A549 (cell line): ENCODE measurements around the gene PRTG. TPM values are rescaled to one million over a fixed set of nuclear protein-coding genes. Genes with fewer than 3 reads are reported as not detected.
A peak's percentile ranks its signal among the peaks of the same experiment; 100 is the strongest.

Experiments
- ATAC-seq, 2 experiments: fragments of 200-7000 bp in 1 of 2; fragments of >200 bp in 1 of 2; cut with Nextera tagmentation in 1 of 2; cut with Tn5 transposase in 1 of 2; 3 replicates each; pipeline versions ENCODE4 v1.8.0 to v1.9.1; 2018 to 2020; ENCODE audit warnings: mild to moderate bottlenecking in 1 of 2, moderate library complexity in 1 of 2
- CTCF ChIA-PET: fragments of 300-600 bp; sonication (Branson Sonifier 250); formaldehyde crosslinking; extraction: SDS; loops from one replicate; lab custom pipeline; 2021; ENCODE audit warnings: antibody characterized with exemption, inconsistent platforms; lab: Yijun Ruan, JAX
- POLR2A ChIA-PET: fragments of 350-600 bp; formaldehyde crosslinking; extraction: SDS; loops from one replicate; lab custom pipeline; 2021; ENCODE audit warnings: antibody characterized with exemption, inconsistent platforms; lab: Yijun Ruan, JAX
- DNase-seq, 2 experiments: peaks; one replicate each; pipeline versions ENCODE4 v3.0.0 to v3.0.0-alpha.2; 2011 to 2016; ENCODE audit warnings: low read depth in 1 of 2, low spot score in 1 of 2
- FAIRE-seq: peaks from 2 replicates; lab custom pipeline; 2011; peaks lifted over from hg19 to GRCh38; lab: Jason Lieb, UNC
- H3K27ac ChIP-seq, 2 experiments: fragments of >200 bp; sonication (Bioruptor Twin); formaldehyde crosslinking; 3 replicates each; pipeline ENCODE4 v1.5.1; 2016 to 2017
- H3K4me1 ChIP-seq: fragments of >200 bp; sonication (Bioruptor Twin); formaldehyde crosslinking; 3 replicates; pipeline ENCODE4 v1.6.1; 2016
- H3K4me2 ChIP-seq: fragments of >200 bp; sonication (Bioruptor Twin); formaldehyde crosslinking; 3 replicates; pipeline ENCODE4 v1.6.1; 2016
- H3K4me3 ChIP-seq: fragments of >200 bp; sonication (Bioruptor Twin); formaldehyde crosslinking; 3 replicates; pipeline ENCODE4 v1.5.1; 2016
- H3K9me3 ChIP-seq: fragments of >200 bp; sonication (Bioruptor Twin); formaldehyde crosslinking; 3 replicates; pipeline ENCODE4 v1.6.1; 2016
- CHD2 ChIP-seq: fragments of 150-350 bp; IDR thresholded peaks from 2 replicates; pipeline ENCODE4 v1.6.1; 2014; ENCODE audit warnings: low read length; ENCODE audit not compliant: partially characterized antibody
- CTCF ChIP-seq: fragments of >200 bp; sonication (Bioruptor Twin); formaldehyde crosslinking; IDR thresholded peaks from 3 replicates; pipeline ENCODE4 v1.5.1; 2016
- EHF ChIP-seq: fragments of 250-450 bp; sonication (Bioruptor Pico); IDR thresholded peaks from 2 replicates; pipeline ENCODE4 v1.5.0; 2020; ENCODE audit warnings: mild to moderate bottlenecking
- FOSB ChIP-seq: fragments of 250-450 bp; sonication (Bioruptor Pico); IDR thresholded peaks from 2 replicates; pipeline ENCODE4 v1.5.0; 2020; ENCODE audit warnings: mild to moderate bottlenecking, moderate library complexity
- HOXB5 ChIP-seq: fragments of 250-450 bp; sonication (Bioruptor Pico); IDR thresholded peaks from 2 replicates; pipeline ENCODE4 v1.5.0; 2020; ENCODE audit warnings: mild to moderate bottlenecking, moderate library complexity
- KDM1A ChIP-seq: fragments of 200-600 bp; sonication (generic); IDR thresholded peaks from 2 replicates; pipeline ENCODE4 v1.6.1; 2016; ENCODE audit warnings: low read depth, mild to moderate bottlenecking
- MAFK ChIP-seq: fragments of 450-650 bp; IDR thresholded peaks from 2 replicates; pipeline ENCODE4 v1.6.1; 2014; ENCODE audit not compliant: partially characterized antibody
- PBX3 ChIP-seq: IDR thresholded peaks from 2 replicates; pipeline ENCODE4 v1.6.1; 2012
- POLR2AphosphoS2 ChIP-seq: conservative IDR thresholded peaks from 2 replicates; pipeline ENCODE4 v1.6.1; 2012; ENCODE audit warnings: low read length, improper control_type of control experiment, inconsistent platforms
- WGBS: methylation state at CpG from one replicate; pipeline ENCODE4 v1.1.6; 2017; ENCODE audit errors: missing lambda C conversion rate; 5-methylcytosine and 5-hydroxymethylcytosine counted together
- polyA plus RNA-seq, 4 experiments: library from polyadenylated mRNA; depleted of rRNA in 3 of 4; stranded (reverse); fragments of >200 nt; fragmentation: RNase III in 1 of 4; extraction: RNeasy Plus Mini Kit Qiagen cat#74134 plus additional on column Dnase treatment in 1 of 4; gene quantifications; 2 replicates in 3 of 4; 3 replicates in 1 of 4; pipeline ENCODE4 v1.2.3, GENCODE V29; 2011 to 2017
- TF ChIP-seq, protein P1 (sequence below): fragments of 250-450 bp; sonication (Bioruptor Pico); IDR thresholded peaks from 2 replicates; pipeline ENCODE4 v1.5.0; 2021; ENCODE audit warnings: mild to moderate bottlenecking, moderate library complexity, borderline replicate concordance
- TF ChIP-seq, protein P2 (sequence below): fragments of >200 bp; sonication (Bioruptor Twin); formaldehyde crosslinking; IDR thresholded peaks from 3 replicates; pipeline ENCODE4 v1.6.1; 2016
- TF ChIP-seq, protein P3 (sequence below): fragments of 150-350 bp; IDR thresholded peaks from 2 replicates; pipeline ENCODE4 v1.6.1; 2014; ENCODE audit warnings: low read depth, mild to moderate bottlenecking, low read length

The PRTG gene
- polyA plus RNA-seq, 2 of the 4 experiments (the other 2 are of a cell fraction), result 5.5 to 10.7 TPM

- no peak for ATAC-seq
- ChIA-PET CTCF (interaction anchor here (1.0 to 1.8 kb wide), 5 partner anchors 10 to 134 kb away, joined by 3 to 10 read pairs (median 4); no protein-coding TSS in a partner anchor), POLR2A (no interaction called here)
- 60% methylated on average over 3 of the region's 3 CpGs for WGBS
- TF ChIP-seq, protein P1, sequence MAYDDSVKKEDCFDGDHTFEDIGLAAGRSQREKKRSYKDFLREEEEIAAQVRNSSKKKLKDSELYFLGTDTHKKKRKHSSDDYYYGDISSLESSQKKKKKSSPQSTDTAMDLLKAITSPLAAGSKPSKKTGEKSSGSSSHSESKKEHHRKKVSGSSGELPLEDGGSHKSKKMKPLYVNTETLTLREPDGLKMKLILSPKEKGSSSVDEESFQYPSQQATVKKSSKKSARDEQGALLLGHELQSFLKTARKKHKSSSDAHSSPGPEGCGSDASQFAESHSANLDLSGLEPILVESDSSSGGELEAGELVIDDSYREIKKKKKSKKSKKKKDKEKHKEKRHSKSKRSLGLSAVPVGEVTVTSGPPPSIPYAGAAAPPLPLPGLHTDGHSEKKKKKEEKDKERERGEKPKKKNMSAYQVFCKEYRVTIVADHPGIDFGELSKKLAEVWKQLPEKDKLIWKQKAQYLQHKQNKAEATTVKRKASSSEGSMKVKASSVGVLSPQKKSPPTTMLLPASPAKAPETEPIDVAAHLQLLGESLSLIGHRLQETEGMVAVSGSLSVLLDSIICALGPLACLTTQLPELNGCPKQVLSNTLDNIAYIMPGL (CRISPR knock-in tag), result no peak
- TF ChIP-seq HOXB5 (CRISPR knock-in tag) (no peak), FOSB (CRISPR knock-in tag) (no peak), CTCF (no peak)
- FAIRE-seq, result no peak
- no peak for DNase-seq
- Histone ChIP-seq H3K4me1 (no peaks in the 10 kb centered on the region), H3K27ac (no peak overlapping the region), H3K4me3 (no peak overlapping the region), H3K9me3 (peaks cover 3% of the 10 kb centered on the region; the same call in 1 of the 3 replicates), H3K4me2 (no peak overlapping the region)
These were observed 39.9 kb upstream of the PRTG start for GRCh38 chr15:55782901-55783300.

GRCh38 chr15:55780292-55780691 lies 37.3 kb upstream of the PRTG start:
- no peak overlapping the region for H3K27ac ChIP-seq
- ChIA-PET POLR2A (no interaction called here), CTCF (interaction anchor here (0.6 to 1.2 kb wide), 2 partner anchors 27 to 100 kb away, joined by 4 read pairs; no protein-coding TSS in a partner anchor)
- no peak for DNase-seq
- no peak for TF ChIP-seq CHD2
- TF ChIP-seq KDM1A, result no peak
- TF ChIP-seq, protein P2, sequence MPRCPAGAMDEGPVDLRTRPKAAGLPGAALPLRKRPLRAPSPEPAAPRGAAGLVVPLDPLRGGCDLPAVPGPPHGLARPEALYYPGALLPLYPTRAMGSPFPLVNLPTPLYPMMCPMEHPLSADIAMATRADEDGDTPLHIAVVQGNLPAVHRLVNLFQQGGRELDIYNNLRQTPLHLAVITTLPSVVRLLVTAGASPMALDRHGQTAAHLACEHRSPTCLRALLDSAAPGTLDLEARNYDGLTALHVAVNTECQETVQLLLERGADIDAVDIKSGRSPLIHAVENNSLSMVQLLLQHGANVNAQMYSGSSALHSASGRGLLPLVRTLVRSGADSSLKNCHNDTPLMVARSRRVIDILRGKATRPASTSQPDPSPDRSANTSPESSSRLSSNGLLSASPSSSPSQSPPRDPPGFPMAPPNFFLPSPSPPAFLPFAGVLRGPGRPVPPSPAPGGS, result no peak
- no peak for TF ChIP-seq PBX3
- TF ChIP-seq EHF, result no peak
- TF ChIP-seq POLR2AphosphoS2, result no peak
- peaks cover 3% of the 10 kb centered on the region; the same call in 1 of the 3 replicates for H3K9me3 ChIP-seq
- H3K4me2 ChIP-seq, result no peak overlapping the region
- no peaks in the 10 kb centered on the region for H3K4me1 ChIP-seq
- ATAC-seq, result no peak
- 13% methylated on average over 2 of the region's 2 CpGs for WGBS
- no peak for FAIRE-seq
- no peak overlapping the region for H3K4me3 ChIP-seq

DNA sequence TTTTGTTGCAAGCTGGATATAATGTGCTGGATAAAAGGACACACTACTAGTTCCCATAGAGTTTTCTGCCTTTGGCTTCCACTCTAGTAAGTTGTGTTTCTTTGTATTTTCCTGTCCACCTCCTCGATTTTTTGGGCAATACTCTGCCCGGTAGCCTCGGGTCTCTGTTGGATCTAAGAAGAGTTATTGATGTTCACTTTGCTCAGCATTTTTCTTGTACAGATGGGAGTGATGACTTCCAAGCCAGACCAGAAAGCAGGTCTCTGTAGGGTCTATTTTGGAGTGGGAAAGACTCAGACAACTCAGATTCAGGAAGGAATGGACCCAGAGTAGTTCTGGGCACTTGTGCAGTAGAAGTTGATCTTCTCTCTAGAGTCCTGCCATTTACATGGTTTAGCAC lies 36.0 kb upstream of the PRTG start:
- ATAC-seq (no peak), FAIRE-seq (no peak), DNase-seq (no peak)
- H3K9me3 ChIP-seq, result peaks cover 3% of the 10 kb centered on the region; the same call in 1 of the 3 replicates
- no peak overlapping the region for H3K4me3 ChIP-seq
- H3K4me2 ChIP-seq, result no peak overlapping the region
- no peaks in the 10 kb centered on the region for H3K4me1 ChIP-seq
- POLR2A ChIA-PET, result no interaction called here
- TF ChIP-seq, protein P3, sequence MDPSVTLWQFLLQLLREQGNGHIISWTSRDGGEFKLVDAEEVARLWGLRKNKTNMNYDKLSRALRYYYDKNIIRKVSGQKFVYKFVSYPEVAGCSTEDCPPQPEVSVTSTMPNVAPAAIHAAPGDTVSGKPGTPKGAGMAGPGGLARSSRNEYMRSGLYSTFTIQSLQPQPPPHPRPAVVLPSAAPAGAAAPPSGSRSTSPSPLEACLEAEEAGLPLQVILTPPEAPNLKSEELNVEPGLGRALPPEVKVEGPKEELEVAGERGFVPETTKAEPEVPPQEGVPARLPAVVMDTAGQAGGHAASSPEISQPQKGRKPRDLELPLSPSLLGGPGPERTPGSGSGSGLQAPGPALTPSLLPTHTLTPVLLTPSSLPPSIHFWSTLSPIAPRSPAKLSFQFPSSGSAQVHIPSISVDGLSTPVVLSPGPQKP, result no peak
- TF ChIP-seq MAFK (peak; percentile 78), CHD2 (no peak)
- CTCF ChIA-PET, result interaction anchor here (1.0 to 1.2 kb wide), 2 partner anchors 20 to 25 kb away, joined by 3 to 4 read pairs; no protein-coding TSS in a partner anchor
- H3K27ac ChIP-seq, result no peak overlapping the region
- WGBS, result 26% methylated on average over 3 of the region's 3 CpGs
